NCI-H1092 (cell line): ENCODE data around the gene NEDD4L.

Experiments
- DNase-seq: peaks from one replicate; lab custom pipeline; 2025; lab: John Stamatoyannopoulos, UW

The NEDD4L gene

GRCh38 chr18:58118536-58118935 is 74.5 kb downstream of the NEDD4L start:
- no peak for DNase-seq

- no peak for DNase-seq
These were observed 75.8 kb downstream of the NEDD4L start for GRCh38 chr18:58119819-58120218.

DNA sequence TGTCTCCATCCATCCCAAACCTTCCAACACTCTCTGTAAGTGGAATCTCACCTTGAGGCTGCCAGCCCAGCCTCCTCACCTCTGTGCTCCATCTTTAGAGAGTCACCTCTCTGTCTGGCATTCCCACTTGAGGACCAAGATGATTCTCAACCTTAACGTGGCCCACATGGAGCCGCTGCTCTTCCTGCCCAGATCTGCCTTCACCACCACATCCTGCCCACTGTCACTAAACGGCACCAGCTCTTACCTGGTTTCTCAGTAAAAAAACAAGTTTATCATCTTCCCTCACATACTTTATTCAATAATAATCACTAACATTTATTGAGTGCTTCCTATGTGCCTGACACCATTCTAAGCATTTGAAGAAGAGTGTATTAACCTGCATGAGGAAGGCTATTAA is 80.4 kb downstream of the NEDD4L start:
- no peak for DNase-seq

- no peak for DNase-seq
These were observed 81.2 kb downstream of the NEDD4L start for GRCh38 chr18:58125183-58125582.

GRCh38 chr18:58125756-58126155 is 81.7 kb downstream of the NEDD4L start:
- DNase-seq, result no peak

DNA sequence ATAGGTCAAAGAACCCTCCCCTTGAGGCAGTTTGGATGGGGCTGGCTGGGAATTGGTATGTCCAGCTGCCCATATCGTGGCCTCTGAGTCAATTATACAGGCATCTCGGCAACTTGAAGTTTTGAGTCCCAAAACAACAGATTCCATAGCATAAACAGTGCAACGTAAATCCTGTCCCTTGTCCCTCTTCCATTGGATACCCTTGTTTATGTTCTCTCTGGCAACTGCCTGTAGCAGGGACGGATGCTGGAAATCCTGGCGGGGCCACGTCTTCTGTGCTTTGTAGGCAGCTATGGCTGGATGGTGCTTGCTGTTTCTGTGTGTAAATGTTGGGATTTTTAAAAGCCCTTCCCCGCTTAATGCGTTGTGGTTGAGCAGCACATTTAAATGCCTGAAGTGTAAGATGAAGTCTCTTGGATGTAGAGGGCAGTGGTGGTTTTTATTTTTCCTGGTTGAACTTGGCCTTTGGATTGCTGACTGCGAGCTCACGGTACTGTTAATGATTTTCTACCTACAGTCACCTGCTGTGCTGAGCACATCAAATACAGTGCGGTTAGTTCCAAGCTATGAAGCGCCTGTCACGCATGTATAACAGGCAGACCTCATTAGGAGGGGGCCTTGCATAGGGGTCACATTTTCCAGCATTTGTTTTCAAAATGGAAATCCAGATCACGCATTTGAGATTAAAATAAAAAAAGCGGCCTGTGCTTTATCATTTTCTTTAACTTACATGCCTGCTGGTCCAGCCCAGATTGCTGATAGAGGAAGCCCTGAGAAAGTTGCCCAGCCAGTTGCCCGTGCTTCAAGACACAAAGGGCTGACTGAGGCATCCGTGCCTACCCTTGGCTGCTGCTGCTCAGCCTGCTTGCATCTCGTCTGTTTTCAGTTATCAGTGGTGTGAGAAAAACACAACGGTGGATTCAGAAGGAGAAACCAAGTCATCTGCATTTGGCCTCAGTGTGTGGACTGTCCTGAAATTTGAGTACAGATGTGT is 84.7 kb downstream of the NEDD4L start:
- no peak for DNase-seq

DNA sequence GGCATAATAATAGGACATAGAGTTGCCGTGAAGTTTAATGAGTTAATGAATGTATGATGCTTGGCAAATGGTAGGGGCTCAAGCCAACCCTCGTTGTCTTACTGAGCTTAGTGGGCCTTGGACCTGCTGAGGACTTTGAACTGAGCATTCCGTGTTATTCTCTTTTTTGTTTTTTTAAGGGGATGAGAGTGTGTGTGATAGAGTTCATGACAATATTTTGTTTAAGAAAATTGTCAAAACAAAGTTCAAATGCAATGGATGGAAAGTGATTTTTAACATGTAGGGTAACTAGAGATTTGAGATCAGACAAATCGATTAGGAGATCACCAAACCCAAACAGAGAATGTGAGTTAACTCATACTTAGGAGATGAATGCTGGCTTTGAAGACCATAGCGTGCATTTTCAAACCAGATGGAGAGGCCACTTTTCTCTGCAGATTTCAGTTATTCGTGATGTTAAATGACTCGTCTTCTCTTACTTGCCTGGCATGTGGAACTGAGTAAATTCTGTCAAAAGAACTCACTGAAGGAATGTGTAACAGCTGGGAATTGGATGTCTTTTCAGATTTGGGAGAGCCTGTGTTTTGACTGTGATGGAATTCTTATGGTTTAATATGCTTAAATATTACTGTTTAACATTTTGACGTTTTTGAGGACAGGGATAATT is 88.7 kb downstream of the NEDD4L start:
- DNase-seq, result no peak

DNA sequence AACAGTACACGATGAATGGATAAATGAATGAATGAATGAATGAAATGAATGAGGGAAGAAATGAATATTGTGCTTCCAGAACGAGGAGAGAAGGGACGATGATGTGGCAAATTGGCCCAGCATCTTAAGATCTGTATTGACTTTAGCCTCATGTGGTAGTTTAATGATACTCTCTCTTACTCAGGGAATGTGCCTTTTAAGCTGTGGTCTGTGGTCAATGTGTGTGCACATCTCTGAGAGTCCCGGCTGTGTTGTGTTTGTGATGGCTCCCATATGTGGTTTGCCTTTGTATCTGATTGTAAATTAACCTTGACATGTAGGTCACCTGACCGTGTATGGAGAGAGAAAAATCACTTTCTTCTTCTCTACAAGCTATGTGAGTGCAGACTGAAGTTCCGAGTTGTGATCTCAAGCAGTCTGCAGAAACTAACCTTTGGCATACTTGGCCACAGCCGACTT is 91.2 kb downstream of the NEDD4L start:
- no peak for DNase-seq

- peak; percentile 33 for DNase-seq
These were observed 91.8 kb downstream of the NEDD4L start for GRCh38 chr18:58135701-58136331.

DNA sequence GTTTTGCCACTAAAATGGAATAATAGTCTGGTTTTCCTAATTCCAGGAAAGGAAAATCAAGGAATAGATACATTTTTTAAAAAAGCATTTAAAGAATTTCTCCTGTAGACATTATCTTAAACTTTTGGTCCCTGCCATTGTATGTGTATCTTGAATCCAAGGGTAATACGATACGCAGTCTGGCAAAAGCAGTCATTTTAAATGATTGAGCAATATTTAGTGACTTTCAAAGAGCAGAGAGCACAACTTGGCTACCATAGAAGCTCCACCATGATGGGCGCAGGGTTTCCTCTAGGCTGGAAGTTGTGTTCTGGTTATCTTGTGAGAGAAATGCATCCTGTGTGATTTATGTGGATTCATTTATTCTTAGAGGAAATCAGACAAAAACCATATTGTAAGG is 92.9 kb downstream of the NEDD4L start:
- DNase-seq, result no peak

DNA sequence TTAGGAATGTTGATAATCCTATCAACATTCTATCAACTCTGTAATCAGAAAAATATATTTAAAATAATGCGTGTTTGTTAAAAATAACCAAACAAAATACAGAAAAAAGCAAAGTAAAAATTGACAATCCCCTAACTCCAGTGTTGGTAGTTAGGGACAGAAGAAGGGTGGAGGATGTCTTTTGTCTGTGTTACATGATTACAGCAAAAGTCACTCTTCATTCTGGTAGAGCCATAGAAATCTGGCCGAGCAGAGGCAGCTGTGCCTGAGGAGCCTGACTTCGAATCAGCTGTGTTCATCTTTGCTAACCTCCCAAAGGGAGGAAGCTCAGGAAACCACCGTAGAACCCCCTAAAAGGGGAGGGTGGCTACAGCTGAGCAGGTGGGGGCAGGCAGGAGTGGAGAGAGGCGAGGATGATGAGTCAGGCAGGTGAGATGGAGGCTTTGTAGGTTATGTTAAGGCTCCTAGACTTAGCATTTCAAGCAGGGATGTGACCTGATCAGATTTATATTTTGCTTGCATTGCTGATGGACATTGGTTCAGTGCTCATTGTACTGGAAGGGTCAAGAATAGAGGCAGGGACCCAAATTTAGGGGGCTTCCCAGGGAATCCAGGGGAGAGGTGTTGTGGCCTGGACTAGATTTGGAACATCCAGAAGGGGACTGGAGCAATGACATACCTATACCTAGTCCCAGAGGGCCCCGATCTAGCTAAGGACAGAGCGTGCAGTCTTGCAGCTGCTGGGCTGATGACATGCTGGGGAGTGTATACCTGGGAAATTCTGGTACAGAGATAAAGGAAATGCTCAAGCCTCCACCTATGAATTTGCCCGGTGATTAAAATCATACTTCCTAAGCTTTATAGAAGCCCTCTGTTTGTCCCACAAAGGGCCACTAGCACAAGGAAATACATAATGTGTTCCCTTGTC is 95.7 kb downstream of the NEDD4L start:
- DNase-seq, result no peak

DNA sequence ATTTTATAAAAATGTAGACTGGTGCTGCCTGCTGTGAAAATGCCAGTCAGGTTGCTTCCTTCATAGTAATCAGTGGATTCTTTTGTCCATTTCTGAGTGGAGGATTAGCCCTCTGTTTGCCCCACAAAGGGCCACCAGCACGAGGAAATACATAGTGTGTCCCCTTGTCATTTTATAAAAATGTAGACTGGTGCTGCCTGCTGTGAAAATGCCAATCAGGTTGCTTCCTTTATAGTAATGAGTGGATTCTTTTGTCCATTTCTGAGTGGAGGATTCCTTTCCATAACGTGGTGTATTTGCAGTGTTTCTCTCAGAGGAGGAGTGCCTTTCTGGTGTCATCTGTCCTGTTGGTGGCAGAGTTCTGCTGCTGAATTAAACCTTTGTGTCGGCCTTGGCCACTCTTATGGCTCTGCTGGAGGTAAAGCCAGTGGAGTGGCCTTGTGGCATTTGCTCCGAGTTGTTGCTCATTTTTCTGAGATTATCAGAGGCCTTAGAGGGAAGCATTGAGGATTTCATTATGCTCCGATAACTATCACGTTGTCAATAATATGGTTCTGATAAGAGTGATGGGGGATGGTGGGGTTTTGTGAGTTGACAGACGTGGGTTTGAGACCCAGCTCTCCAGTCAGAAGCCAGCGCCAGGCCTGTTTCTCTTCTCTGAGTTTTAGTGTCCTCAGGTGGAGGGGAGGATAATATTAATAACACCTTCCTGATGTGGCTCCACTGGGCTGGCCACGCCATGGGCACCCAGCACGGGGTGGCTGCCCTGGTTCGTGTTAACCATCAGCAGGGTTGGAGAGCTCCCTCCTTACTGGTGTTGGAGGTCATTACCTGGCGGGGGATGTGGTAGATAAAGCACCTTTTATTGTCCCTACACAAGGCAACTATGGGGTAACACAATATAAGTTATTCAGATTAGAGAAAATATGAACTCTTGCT is 96.6 kb downstream of the NEDD4L start:
- no peak for DNase-seq

- DNase-seq, result no peak
These were observed 99.4 kb downstream of the NEDD4L start for GRCh38 chr18:58143386-58143785.

GRCh38 chr18:58144106-58144505 is 100.1 kb downstream of the NEDD4L start:
- no peak for DNase-seq

DNA sequence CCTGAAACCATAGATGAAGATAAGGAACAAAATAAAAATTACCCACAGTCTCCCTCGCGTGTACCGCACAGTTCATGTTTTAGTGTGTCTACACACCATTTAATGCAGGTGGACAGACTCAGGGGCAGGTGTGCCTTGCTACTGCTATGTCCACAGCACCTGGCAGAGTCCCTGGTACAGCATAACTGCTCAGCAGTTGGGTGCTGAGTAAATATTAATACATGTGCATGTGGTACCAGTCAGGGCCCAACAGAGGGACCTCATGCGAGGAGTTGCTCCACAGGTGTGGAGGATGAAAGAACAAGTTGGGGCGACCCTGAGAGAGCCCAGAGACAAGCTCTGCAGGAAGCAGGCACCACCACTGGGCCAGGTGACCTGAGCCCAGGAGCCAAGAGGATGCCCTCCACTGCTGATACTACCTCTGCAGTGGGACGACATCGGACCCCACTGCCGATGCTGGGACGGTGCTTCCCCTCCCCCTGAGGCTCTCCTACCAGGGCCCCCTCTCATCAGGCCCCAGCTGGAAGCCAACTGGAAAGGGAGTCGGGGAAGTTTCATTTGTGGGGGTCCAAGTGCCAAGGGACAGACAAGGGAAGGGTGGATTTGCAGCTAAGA is 100.8 kb downstream of the NEDD4L start:
- DNase-seq, result peak; percentile 22

DNA sequence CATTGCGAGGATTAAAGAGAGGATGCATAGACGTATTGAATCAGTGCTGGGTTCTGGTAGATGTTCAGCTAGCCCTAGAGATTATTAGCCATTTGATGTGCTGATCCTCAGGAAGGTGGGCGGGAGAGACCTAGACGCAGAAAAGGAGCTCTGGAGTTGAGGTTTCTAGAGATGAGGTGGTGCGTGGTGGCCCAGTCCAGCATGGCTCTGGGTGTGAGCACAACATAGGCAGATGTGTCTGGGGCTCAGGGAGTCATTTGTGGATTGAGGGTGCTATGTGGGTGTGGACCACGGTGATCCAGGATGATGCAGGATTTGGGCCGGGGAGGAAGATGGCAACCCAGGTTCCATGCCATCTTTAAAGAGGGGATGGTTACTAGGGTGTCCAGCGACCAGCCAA is 102.1 kb downstream of the NEDD4L start:
- DNase-seq, result no peak

GRCh38 chr18:58148954-58149471 is 105.0 kb downstream of the NEDD4L start:
- no peak for DNase-seq

- no peak for DNase-seq
These were observed 106.7 kb downstream of the NEDD4L start for GRCh38 chr18:58150772-58151171.

DNA sequence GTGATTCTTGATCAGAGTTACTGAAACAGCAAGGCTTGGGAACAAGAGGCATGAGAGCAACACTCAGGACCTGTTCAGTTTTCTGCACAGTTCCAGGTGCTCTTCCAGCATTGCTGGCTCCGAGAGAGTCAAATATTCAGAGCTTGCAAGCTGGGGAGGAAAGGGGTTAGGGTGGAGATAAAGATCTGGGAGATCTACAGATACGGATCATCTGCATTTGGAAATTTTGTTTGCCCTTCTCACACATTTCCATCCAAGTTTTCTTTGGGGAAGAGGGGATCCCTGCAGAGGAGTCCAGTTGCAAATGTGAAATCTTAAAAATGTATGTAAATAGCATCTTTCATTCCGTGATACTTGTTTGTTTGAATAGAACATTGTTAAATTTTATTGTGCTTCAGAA is 108.2 kb downstream of the NEDD4L start:
- no peak for DNase-seq

- DNase-seq, result no peak
These were observed 108.9 kb downstream of the NEDD4L start for GRCh38 chr18:58152891-58153290.
